HEK293 (cell line): ENCODE results near the gene GAD1.

Source experiments
- CTCF ChIA-PET: fragments of 350-600 bp; formaldehyde crosslinking; extraction: SDS; loops from one replicate; lab custom pipeline; 2021; ENCODE audit warnings: antibody characterized with exemption; lab: Yijun Ruan, JAX
- POLR2A ChIA-PET: fragments of 300-600 bp; formaldehyde crosslinking; extraction: SDS; loops from one replicate; lab custom pipeline; 2020; ENCODE audit warnings: antibody characterized with exemption, inconsistent platforms; lab: Yijun Ruan, JAX
- H3K27ac ChIP-seq: fragments of 200-500 bp; sonication (Bioruptor generic); 2 replicates; pipeline ENCODE4 v1.5.1; 2014; ENCODE audit warnings: low read depth, low read length, control low read depth, inconsistent platforms; ENCODE audit errors: extremely low read depth
- H3K36me3 ChIP-seq, 2 experiments: fragments of 200-500 bp in 1 of 2; sonication (Bioruptor generic) in 1 of 2; 1 replicate in 1 of 2; 2 replicates in 1 of 2; pipeline ENCODE4 v1.5.1; 2014 to 2017; ENCODE audit warnings: inconsistent platforms in 2 of 2, low read length in 2 of 2; ENCODE audit not compliant: control insufficient read depth in 2 of 2, insufficient read depth in 1 of 2
- H3K4me1 ChIP-seq: fragments of 200-500 bp; sonication (Bioruptor generic); 2 replicates; pipeline ENCODE4 v1.5.1; 2014; ENCODE audit warnings: mild to moderate bottlenecking, low read length, inconsistent platforms; ENCODE audit not compliant: control insufficient read depth, insufficient read depth
- H3K4me3 ChIP-seq: 2 replicates; pipeline ENCODE4 v1.5.1; 2011; ENCODE audit warnings: low read depth, mild to moderate bottlenecking, control low read depth, low read length, moderate library complexity
- H3K9me3 ChIP-seq: fragments of 200-500 bp; sonication (Bioruptor generic); 2 replicates; pipeline ENCODE4 v1.5.1; 2014; ENCODE audit warnings: low read depth, low read length, inconsistent platforms; ENCODE audit not compliant: control insufficient read depth, insufficient read depth
- GFI1B ChIP-seq: fragments of 450-650 bp; formaldehyde crosslinking; IDR thresholded peaks from 2 replicates; pipeline ENCODE4 v1.5.1; 2016; ENCODE audit warnings: missing biosample characterization, missing genetic modification characterization
- HIC1 ChIP-seq: fragments of 450-650 bp; formaldehyde crosslinking; IDR thresholded peaks from 2 replicates; pipeline ENCODE4 v1.5.1; 2016; ENCODE audit warnings: missing biosample characterization, missing genetic modification characterization
- IKZF3 ChIP-seq: fragments of 450-650 bp; IDR thresholded peaks from 2 replicates; pipeline ENCODE4 v1.5.0; 2018; ENCODE audit warnings: missing biosample characterization, mild to moderate bottlenecking, missing genetic modification characterization, moderate library complexity
- KLF10 ChIP-seq: fragments of 450-650 bp; IDR thresholded peaks from 2 replicates; pipeline ENCODE4 v1.5.1; 2018; ENCODE audit warnings: missing biosample characterization, mild to moderate bottlenecking, missing genetic modification characterization
- KLF7 ChIP-seq: fragments of 450-650 bp; formaldehyde crosslinking; IDR thresholded peaks from 2 replicates; pipeline ENCODE4 v1.5.1; 2016; ENCODE audit warnings: missing biosample characterization, missing genetic modification characterization, borderline replicate concordance
- SP3 ChIP-seq: fragments of 450-650 bp; formaldehyde crosslinking; IDR thresholded peaks from 2 replicates; pipeline ENCODE4 v1.5.1; 2016; ENCODE audit warnings: missing biosample characterization, missing genetic modification characterization
- TSHZ1 ChIP-seq: fragments of 450-650 bp; formaldehyde crosslinking; IDR thresholded peaks from 2 replicates; pipeline ENCODE4 v1.5.1; 2016; ENCODE audit warnings: missing biosample characterization, missing genetic modification characterization, borderline replicate concordance
- ZIC2 ChIP-seq: fragments of 450-650 bp; formaldehyde crosslinking; IDR thresholded peaks from 2 replicates; pipeline ENCODE4 v1.5.1; 2016; ENCODE audit warnings: missing biosample characterization, missing genetic modification characterization
- ZNF138 ChIP-seq: fragments of 450-650 bp; formaldehyde crosslinking; IDR thresholded peaks from 2 replicates; pipeline ENCODE4 v1.5.1; 2016; ENCODE audit warnings: missing biosample characterization, missing genetic modification characterization, borderline replicate concordance
- ZNF140 ChIP-seq: fragments of 450-650 bp; formaldehyde crosslinking; IDR thresholded peaks from 2 replicates; pipeline ENCODE4 v1.5.1; 2016; ENCODE audit warnings: missing biosample characterization, missing genetic modification characterization
- ZNF175 ChIP-seq: fragments of 450-650 bp; formaldehyde crosslinking; IDR thresholded peaks from 2 replicates; pipeline ENCODE4 v1.5.1; 2016; ENCODE audit warnings: missing biosample characterization, missing genetic modification characterization
- ZNF211 ChIP-seq: fragments of 450-650 bp; formaldehyde crosslinking; IDR thresholded peaks from 2 replicates; pipeline ENCODE4 v1.5.1; 2016; ENCODE audit warnings: low read depth, missing biosample characterization, missing genetic modification characterization
- ZNF280D ChIP-seq: fragments of 450-650 bp; formaldehyde crosslinking; IDR thresholded peaks from 2 replicates; pipeline ENCODE4 v1.5.1; 2016; ENCODE audit warnings: missing biosample characterization, missing genetic modification characterization
- ZNF311 ChIP-seq: fragments of 450-650 bp; formaldehyde crosslinking; IDR thresholded peaks from 2 replicates; pipeline ENCODE4 v1.5.1; 2017; ENCODE audit warnings: missing biosample characterization, missing genetic modification characterization, borderline replicate concordance
- ZNF324 ChIP-seq: fragments of 450-650 bp; formaldehyde crosslinking; IDR thresholded peaks from 2 replicates; pipeline ENCODE4 v1.5.1; 2016; ENCODE audit warnings: missing biosample characterization, missing genetic modification characterization
- ZNF423 ChIP-seq: fragments of 450-650 bp; formaldehyde crosslinking; IDR thresholded peaks from 2 replicates; pipeline ENCODE4 v1.5.1; 2016; ENCODE audit warnings: missing biosample characterization, missing genetic modification characterization
- ZNF426 ChIP-seq: fragments of 450-650 bp; formaldehyde crosslinking; IDR thresholded peaks from 2 replicates; pipeline ENCODE4 v1.5.1; 2017; ENCODE audit warnings: missing biosample characterization, missing genetic modification characterization, mild to moderate bottlenecking, inconsistent platforms, moderate library complexity
- ZNF585B ChIP-seq: fragments of 450-650 bp; formaldehyde crosslinking; IDR thresholded peaks from 2 replicates; pipeline ENCODE4 v1.5.1; 2016; ENCODE audit warnings: missing biosample characterization, missing genetic modification characterization
- ZNF623 ChIP-seq: fragments of 450-650 bp; formaldehyde crosslinking; IDR thresholded peaks from 2 replicates; pipeline ENCODE4 v1.5.1; 2016; ENCODE audit warnings: missing biosample characterization, missing genetic modification characterization
- ZNF626 ChIP-seq: fragments of 450-650 bp; sonication (Bioruptor Pico); formaldehyde crosslinking; IDR thresholded peaks from 2 replicates; pipeline ENCODE4 v1.5.1; 2018; ENCODE audit warnings: missing biosample characterization, missing genetic modification characterization, inconsistent platforms
- ZNF645 ChIP-seq: fragments of 450-650 bp; formaldehyde crosslinking; IDR thresholded peaks from 2 replicates; pipeline ENCODE4; 2016; ENCODE audit warnings: missing biosample characterization, missing genetic modification characterization
- ZNF777 ChIP-seq: fragments of 450-650 bp; formaldehyde crosslinking; IDR thresholded peaks from 2 replicates; pipeline ENCODE4 v1.5.1; 2017; ENCODE audit warnings: missing biosample characterization, missing genetic modification characterization, borderline replicate concordance

GAD1 gene

GRCh38 chr2:170892391-170892951, 75.8 kb downstream of the GAD1 start:
- Histone ChIP-seq H3K4me1 (no peaks in the 10 kb centered on the region), H3K27ac (no peak overlapping the region), H3K4me3 (no peak overlapping the region), H3K9me3 (no peaks in the 10 kb centered on the region), H3K36me3 (no peaks in the 10 kb centered on the region)
- ChIA-PET POLR2A (interaction anchor here (0.5 kb wide), 1 partner anchor 18 kb away, joined by 3 read pairs; no protein-coding TSS in a partner anchor), CTCF (interaction anchor here (1.1 to 1.9 kb wide), 2 partner anchors 19 to 47 kb away, joined by 3 to 9 read pairs; no protein-coding TSS in a partner anchor)
- TF ChIP-seq GFI1B (tag by site-specific recombination) (no peak), ZNF626 (tag by site-specific recombination) (no peak), ZNF423 (tag by site-specific recombination) (no peak), ZNF585B (tag by site-specific recombination) (no peak), ZNF324 (tag by site-specific recombination) (no peak), IKZF3 (tag by site-specific recombination) (no peak), ZIC2 (tag by site-specific recombination) (no peak), ZNF280D (tag by site-specific recombination) (no peak), ZNF426 (tag by site-specific recombination) (no peak), ZNF211 (no peak), ZNF623 (tag by site-specific recombination) (no peak), SP3 (tag by site-specific recombination) (no peak), ZNF138 (tag by site-specific recombination) (no peak)

- no peaks in the 10 kb centered on the region for H3K9me3 ChIP-seq
- no peak overlapping the region for H3K4me3 ChIP-seq
- ChIA-PET POLR2A (no interaction called here), CTCF (interaction anchor here (0.5 to 0.8 kb wide), 5 partner anchors 22 to 1232 kb away, joined by 3 to 4 read pairs (median 3); no protein-coding TSS in a partner anchor)
- TF ChIP-seq ZNF175 (tag by site-specific recombination) (no peak), ZNF311 (no peak), ZNF626 (tag by site-specific recombination) (no peak), ZNF777 (tag by site-specific recombination) (no peak), KLF7 (tag by site-specific recombination) (no peak), ZNF140 (no peak), ZNF645 (tag by site-specific recombination) (no peak), HIC1 (no peak), TSHZ1 (tag by site-specific recombination) (no peak), KLF10 (tag by site-specific recombination) (no peak)
- TF ChIP-seq, all 188 proteins: peak for 0
- Histone ChIP-seq H3K36me3 (no peaks in the 10 kb centered on the region), H3K27ac (no peak overlapping the region), H3K4me1 (no peaks in the 10 kb centered on the region)
These were observed 78.5 kb downstream of the GAD1 start for GRCh38 chr2:170895023-170895757.
